ENCODE data around the gene DAPK2.

DAPK2 gene

DNA sequence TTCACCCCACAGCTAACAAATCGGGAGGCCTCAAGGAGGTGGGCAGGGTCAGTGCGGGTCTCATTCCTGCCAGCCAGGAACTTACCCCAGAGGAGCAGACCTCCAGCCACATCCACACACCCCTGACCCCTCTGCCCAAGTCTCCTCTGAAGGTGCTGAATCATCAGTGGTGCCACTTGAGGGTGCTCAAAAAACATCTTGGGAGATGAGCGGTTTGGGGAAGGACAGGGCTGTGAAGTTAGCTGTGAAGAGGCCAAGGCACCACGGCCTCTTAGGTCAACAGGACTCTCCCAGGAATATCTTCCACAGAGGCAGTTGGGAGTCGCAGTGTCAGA is 1.2 kb downstream of the DAPK2 start:
- H3K27me3 ChIP-seq (ENCODE audit: insufficient read depth, low read length, poor library complexity, severe bottlenecking) = no peaks in the 10 kb centered on the region
- H3K9ac ChIP-seq (ENCODE audit: low read depth, low read length, poor library complexity, severe bottlenecking) = no peak overlapping the region
- no peaks in the 10 kb centered on the region for H3F3A ChIP-seq (ENCODE audit: low read depth)
- no peaks in the 10 kb centered on the region for H3K79me2 ChIP-seq (ENCODE audit: insufficient read depth, low read length)
- TF ChIP-seq EZH2phosphoT487 (IDR thresholded peaks at IDR 0.05; ENCODE audit: borderline replicate concordance) (no peak), CTCF (conservative IDR thresholded peaks at IDR 0.05; ENCODE audit: low read length) (no peak)
- H3K36me3 ChIP-seq (ENCODE audit: insufficient read depth, low read length) = no peaks in the 10 kb centered on the region
- H3K9me3 ChIP-seq (ENCODE audit: insufficient read depth, low read depth, low read length) = no peaks in the 10 kb centered on the region
- no peak overlapping the region for H2AFZ ChIP-seq (ENCODE audit: low read length)
- no peaks in the 10 kb centered on the region for H3K4me1 ChIP-seq (ENCODE audit: insufficient read depth, low read length, poor library complexity, severe bottlenecking)
- H4K20me1 ChIP-seq (ENCODE audit: insufficient read depth, low read length, poor library complexity, severe bottlenecking) = no peaks in the 10 kb centered on the region
- no peak overlapping the region for H3K4me2 ChIP-seq (ENCODE audit: low read depth, low read length, poor library complexity, severe bottlenecking)
- no peaks in the 10 kb centered on the region for H3K9me2 ChIP-seq (replicated peaks; ENCODE audit: low read depth, low read length)
- H3K4me3 ChIP-seq (ENCODE audit: low read length, poor library complexity, severe bottlenecking) = no peak overlapping the region

GRCh38 chr15:64044300-64045100 is 1.8 kb downstream of the DAPK2 start:
- H3K9me3 ChIP-seq (ENCODE audit: insufficient read depth, low read depth, low read length) = no peaks in the 10 kb centered on the region
- TF ChIP-seq EZH2phosphoT487 (IDR thresholded peaks at IDR 0.05; ENCODE audit: borderline replicate concordance) (no peak), CTCF (conservative IDR thresholded peaks at IDR 0.05; ENCODE audit: low read length) (no peak)
- H3K79me2 ChIP-seq (ENCODE audit: insufficient read depth, low read length) = no peaks in the 10 kb centered on the region
- H3K9me2 ChIP-seq (replicated peaks; ENCODE audit: low read depth, low read length) = no peaks in the 10 kb centered on the region
- no peak overlapping the region for H3K4me2 ChIP-seq (ENCODE audit: low read depth, low read length, poor library complexity, severe bottlenecking)
- H3K4me3 ChIP-seq (ENCODE audit: low read length, poor library complexity, severe bottlenecking) = no peak overlapping the region
- H3K4me1 ChIP-seq (ENCODE audit: insufficient read depth, low read length, poor library complexity, severe bottlenecking) = no peaks in the 10 kb centered on the region
- H3K36me3 ChIP-seq (ENCODE audit: insufficient read depth, low read length) = no peaks in the 10 kb centered on the region
- no peaks in the 10 kb centered on the region for H4K20me1 ChIP-seq (ENCODE audit: insufficient read depth, low read length, poor library complexity, severe bottlenecking)
- H3K9ac ChIP-seq (ENCODE audit: low read depth, low read length, poor library complexity, severe bottlenecking) = no peak overlapping the region
- no peaks in the 10 kb centered on the region for H3K27me3 ChIP-seq (ENCODE audit: insufficient read depth, low read length, poor library complexity, severe bottlenecking)
- H2AFZ ChIP-seq (ENCODE audit: low read length) = no peak overlapping the region
- no peaks in the 10 kb centered on the region for H3F3A ChIP-seq (ENCODE audit: low read depth)

DNA sequence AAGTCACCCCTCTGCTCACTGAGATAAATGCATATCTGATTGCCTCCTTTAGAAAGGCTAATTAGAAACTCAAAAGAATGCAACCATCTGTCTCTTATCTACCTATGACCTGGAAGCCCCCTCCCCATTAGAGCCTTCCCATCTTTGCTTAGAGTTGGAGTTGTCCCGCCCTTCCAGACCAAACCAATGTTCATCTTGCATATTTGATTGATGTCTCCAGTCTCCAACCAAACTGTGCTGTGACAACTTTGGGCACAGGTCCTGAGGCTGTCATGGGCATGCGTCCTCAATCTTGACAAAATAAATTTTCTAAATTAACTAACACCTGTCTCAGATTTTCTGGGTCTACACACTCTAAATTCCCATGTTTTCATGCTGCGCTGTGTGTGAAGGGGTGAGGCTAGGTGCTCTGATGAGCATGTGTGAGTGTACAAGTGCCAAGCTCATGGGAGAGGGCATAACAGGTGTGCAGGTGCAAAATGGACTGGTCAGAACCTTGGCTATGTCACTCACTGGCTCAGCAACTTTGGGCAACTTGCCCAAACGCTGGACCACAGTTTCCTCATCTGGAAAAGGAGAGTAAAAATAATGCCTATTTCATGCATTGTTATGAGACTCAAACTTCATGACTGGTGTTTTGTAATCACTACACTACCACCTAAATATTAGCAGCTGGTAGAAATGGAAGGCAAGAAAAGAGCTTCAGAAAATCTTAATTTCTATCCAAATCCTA is 7.2 kb downstream of the DAPK2 start:
- no peaks in the 10 kb centered on the region for H3F3A ChIP-seq (ENCODE audit: low read depth)
- H3K9me3 ChIP-seq (ENCODE audit: insufficient read depth, low read depth, low read length) = no peaks in the 10 kb centered on the region
- H2AFZ ChIP-seq (ENCODE audit: low read length) = no peak overlapping the region
- no peaks in the 10 kb centered on the region for H3K4me1 ChIP-seq (ENCODE audit: insufficient read depth, low read length, poor library complexity, severe bottlenecking)
- H3K4me2 ChIP-seq (ENCODE audit: low read depth, low read length, poor library complexity, severe bottlenecking) = no peak overlapping the region
- H3K9ac ChIP-seq (ENCODE audit: low read depth, low read length, poor library complexity, severe bottlenecking) = no peak overlapping the region
- no peaks in the 10 kb centered on the region for H4K20me1 ChIP-seq (ENCODE audit: insufficient read depth, low read length, poor library complexity, severe bottlenecking)
- TF ChIP-seq EZH2phosphoT487 (IDR thresholded peaks at IDR 0.05; ENCODE audit: borderline replicate concordance) = no peak
- no peak for TF ChIP-seq CTCF (conservative IDR thresholded peaks at IDR 0.05; ENCODE audit: low read length)
- H3K79me2 ChIP-seq (ENCODE audit: insufficient read depth, low read length) = no peaks in the 10 kb centered on the region
- no peaks in the 10 kb centered on the region for H3K9me2 ChIP-seq (replicated peaks; ENCODE audit: low read depth, low read length)
- H3K36me3 ChIP-seq (ENCODE audit: insufficient read depth, low read length) = no peaks in the 10 kb centered on the region
- no peak overlapping the region for H3K4me3 ChIP-seq (ENCODE audit: low read length, poor library complexity, severe bottlenecking)
- no peaks in the 10 kb centered on the region for H3K27me3 ChIP-seq (ENCODE audit: insufficient read depth, low read length, poor library complexity, severe bottlenecking)

All from Loucy (cell line).